PFSK-1 (cell line): ENCODE data around the gene OR10A2.

Experiments used
- FOXP2 ChIP-seq: optimal IDR thresholded peaks from 2 replicates; pipeline ENCODE3; 2011; ENCODE audit warnings: borderline replicate concordance, control low read depth, inconsistent platforms; ENCODE audit not compliant: insufficient read depth; ENCODE audit errors: extremely low read length, extremely low read depth
- POLR2AphosphoS5 ChIP-seq: IDR thresholded peaks from 2 replicates; pipeline ENCODE4 v1.6.1; 2012; ENCODE audit warnings: low read depth, mild to moderate bottlenecking, control low read depth, low read length, moderate library complexity
- SIN3A ChIP-seq: IDR thresholded peaks from 2 replicates; pipeline ENCODE4 v1.6.1; 2012; ENCODE audit warnings: mild to moderate bottlenecking, low read length, moderate library complexity, borderline replicate concordance; ENCODE audit not compliant: insufficient read depth
- TAF1 ChIP-seq: IDR thresholded peaks from 2 replicates; pipeline ENCODE4 v1.6.1; 2012; ENCODE audit warnings: low read length, control low read depth, borderline replicate concordance; ENCODE audit not compliant: insufficient read depth

GRCh38 chr11:6817694-6818093 is 45.2 kb upstream of the OR10A2 start:
- TF ChIP-seq POLR2AphosphoS5: no peak
- TF ChIP-seq SIN3A: no peak
- no peak for TF ChIP-seq TAF1
- TF ChIP-seq FOXP2: no peak
